ENCODE data around the gene TOMM7.

DNA sequence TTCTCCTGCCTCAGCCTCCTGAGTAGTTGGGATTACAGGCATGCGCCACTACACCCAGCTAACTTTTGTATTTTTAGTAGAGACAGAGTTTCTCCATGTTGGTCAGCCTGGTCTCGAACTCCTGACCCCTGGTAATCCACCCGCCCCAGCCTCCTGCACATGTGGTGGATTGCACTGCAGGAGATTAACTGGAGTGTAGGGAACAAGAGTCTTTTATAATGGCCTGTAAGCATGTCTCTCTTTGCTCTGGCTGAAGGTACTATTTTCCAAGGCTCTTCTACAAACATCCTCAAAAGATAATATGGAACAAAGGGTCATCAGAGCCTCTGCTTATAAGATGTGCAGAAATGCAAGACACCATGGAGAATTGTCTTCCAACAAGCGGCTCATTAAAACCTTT is 3.2 kb downstream of the TOMM7 start:
- TF ChIP-seq RAD21 (IDR thresholded peaks at IDR 0.05; ENCODE audit: low read length) (no peak), CTCF (IDR thresholded peaks at IDR 0.05) (no peak), ELF1 (IDR thresholded peaks at IDR 0.05) (no peak), JUND (IDR thresholded peaks at IDR 0.05) (no peak)
- TF ChIP-seq, protein P1, sequence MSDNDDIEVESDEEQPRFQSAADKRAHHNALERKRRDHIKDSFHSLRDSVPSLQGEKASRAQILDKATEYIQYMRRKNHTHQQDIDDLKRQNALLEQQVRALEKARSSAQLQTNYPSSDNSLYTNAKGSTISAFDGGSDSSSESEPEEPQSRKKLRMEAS (IDR thresholded peaks at IDR 0.05; ENCODE audit: low read depth): no peak
- TF ChIP-seq, protein P2, sequence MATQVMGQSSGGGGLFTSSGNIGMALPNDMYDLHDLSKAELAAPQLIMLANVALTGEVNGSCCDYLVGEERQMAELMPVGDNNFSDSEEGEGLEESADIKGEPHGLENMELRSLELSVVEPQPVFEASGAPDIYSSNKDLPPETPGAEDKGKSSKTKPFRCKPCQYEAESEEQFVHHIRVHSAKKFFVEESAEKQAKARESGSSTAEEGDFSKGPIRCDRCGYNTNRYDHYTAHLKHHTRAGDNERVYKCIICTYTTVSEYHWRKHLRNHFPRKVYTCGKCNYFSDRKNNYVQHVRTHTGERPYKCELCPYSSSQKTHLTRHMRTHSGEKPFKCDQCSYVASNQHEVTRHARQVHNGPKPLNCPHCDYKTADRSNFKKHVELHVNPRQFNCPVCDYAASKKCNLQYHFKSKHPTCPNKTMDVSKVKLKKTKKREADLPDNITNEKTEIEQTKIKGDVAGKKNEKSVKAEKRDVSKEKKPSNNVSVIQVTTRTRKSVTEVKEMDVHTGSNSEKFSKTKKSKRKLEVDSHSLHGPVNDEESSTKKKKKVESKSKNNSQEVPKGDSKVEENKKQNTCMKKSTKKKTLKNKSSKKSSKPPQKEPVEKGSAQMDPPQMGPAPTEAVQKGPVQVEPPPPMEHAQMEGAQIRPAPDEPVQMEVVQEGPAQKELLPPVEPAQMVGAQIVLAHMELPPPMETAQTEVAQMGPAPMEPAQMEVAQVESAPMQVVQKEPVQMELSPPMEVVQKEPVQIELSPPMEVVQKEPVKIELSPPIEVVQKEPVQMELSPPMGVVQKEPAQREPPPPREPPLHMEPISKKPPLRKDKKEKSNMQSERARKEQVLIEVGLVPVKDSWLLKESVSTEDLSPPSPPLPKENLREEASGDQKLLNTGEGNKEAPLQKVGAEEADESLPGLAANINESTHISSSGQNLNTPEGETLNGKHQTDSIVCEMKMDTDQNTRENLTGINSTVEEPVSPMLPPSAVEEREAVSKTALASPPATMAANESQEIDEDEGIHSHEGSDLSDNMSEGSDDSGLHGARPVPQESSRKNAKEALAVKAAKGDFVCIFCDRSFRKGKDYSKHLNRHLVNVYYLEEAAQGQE (IDR thresholded peaks at IDR 0.05; ENCODE audit: low read depth, low read length): no peak
